K562 (cell line): ENCODE results near the gene MYH11. TPM values are rescaled to one million over a fixed set of nuclear protein-coding genes. Genes with fewer than 3 reads are reported as not detected.
A peak's percentile ranks its signal among the peaks of the same experiment; 100 is the strongest.

Source experiments
- ATAC-seq: fragments of 200-7000 bp; cut with Tn5 transposase; 3 replicates; pipeline ENCODE4 v1.9.1; 2020; ENCODE audit warnings: moderate library complexity
- BruUV-seq: library from RNA; stranded (reverse); fragments of 400-500 nt; replicated peaks from 2 replicates; lab custom pipeline; 2021; lab: Mats Ljungman, UMichigan
- CTCF ChIA-PET: fragments of 300-600 bp; formaldehyde crosslinking; extraction: SDS; loops from one replicate; lab custom pipeline; 2021; ENCODE audit warnings: low intra/inter-chr PET ratio; lab: Yijun Ruan, JAX
- POLR2A ChIA-PET: fragments of 300-600, 350-650 bp; sonication (Branson Sonifier 250); formaldehyde crosslinking; extraction: SDS; loops from one replicate; lab custom pipeline; 2021; ENCODE audit warnings: antibody characterized with exemption, inconsistent platforms; lab: Yijun Ruan, JAX
- DNase-seq, 4 experiments: peaks; one replicate each; pipeline versions ENCODE4 v3.0.0 to v3.0.0-alpha.2; 2011 to 2018; ENCODE audit warnings: low spot score in 3 of 4, mixed read lengths in 3 of 4; ENCODE audit errors: extremely low read depth in 1 of 4
- FAIRE-seq: peaks from 2 replicates; lab custom pipeline; 2011; peaks lifted over from hg19 to GRCh38; lab: Jason Lieb, UNC
- H2AFZ ChIP-seq: 2 replicates; pipeline ENCODE4 v1.6.0; 2011; ENCODE audit warnings: low read depth, low read length, control low read depth, inconsistent platforms
- H3K27ac ChIP-seq: fragments of 200-600 bp; 3 replicates; pipeline ENCODE4 v1.8.0; 2011; ENCODE audit warnings: low read depth, mild to moderate bottlenecking, control low read depth, inconsistent platforms, low read length, moderate library complexity, mixed read lengths; ENCODE audit errors: extremely low read depth
- H3K27me3 ChIP-seq, 2 experiments: fragments of 300-600 bp in 1 of 2; 2 replicates in 1 of 2; 3 replicates in 1 of 2; pipeline versions ENCODE4 v1.6.0 to v1.8.0; 2011; ENCODE audit warnings: inconsistent platforms in 2 of 2, low read length in 2 of 2, mild to moderate bottlenecking in 1 of 2, mixed read lengths in 1 of 2, moderate library complexity in 1 of 2; ENCODE audit not compliant: control insufficient read depth in 2 of 2, insufficient read depth in 2 of 2
- H3K36me3 ChIP-seq: fragments of 300-600 bp; 3 replicates; pipeline ENCODE4 v1.8.0; 2011; ENCODE audit warnings: mild to moderate bottlenecking, low read length, inconsistent platforms; ENCODE audit not compliant: control insufficient read depth, insufficient read depth
- H3K4me1 ChIP-seq, 2 experiments: fragments of 200-600 bp in 1 of 2; replicated peaks in 1 of 2; 2 replicates in 1 of 2; 3 replicates in 1 of 2; pipeline versions ENCODE4 v1.5.1 to v1.8.0; 2011; ENCODE audit warnings: inconsistent platforms in 2 of 2, low read length in 2 of 2, mild to moderate bottlenecking in 1 of 2, mixed read lengths in 1 of 2, moderate library complexity in 1 of 2; ENCODE audit not compliant: control insufficient read depth in 2 of 2, insufficient read depth in 2 of 2
- H3K4me2 ChIP-seq: 2 replicates; pipeline ENCODE4 v1.6.1; 2011; ENCODE audit warnings: low read length, control low read depth, inconsistent platforms, mixed read lengths; ENCODE audit not compliant: insufficient read depth
- H3K4me3 ChIP-seq: fragments of 200-600 bp; sonication (generic), shearing (Covaris generic); 2 replicates; pipeline ENCODE4 v1.5.1; 2016; ENCODE audit warnings: control low read depth, inconsistent platforms
- H3K79me2 ChIP-seq: fragments of 200-600 bp; 3 replicates; pipeline ENCODE4 v1.8.0; 2011; ENCODE audit warnings: low read length, inconsistent platforms; ENCODE audit not compliant: control insufficient read depth, insufficient read depth
- H3K9ac ChIP-seq, 2 experiments: 2 replicates each; pipeline versions ENCODE4 v1.6.0 to v1.6.1; 2011; ENCODE audit warnings: low read depth in 2 of 2, low read length in 2 of 2, control low read depth in 1 of 2, inconsistent platforms in 1 of 2, mild to moderate bottlenecking in 1 of 2, mixed read lengths in 1 of 2; ENCODE audit not compliant: insufficient read depth in 1 of 2
- H3K9me1 ChIP-seq: one replicate; pipeline ENCODE4 v1.6.0; 2011; ENCODE audit warnings: inconsistent platforms, mild to moderate bottlenecking, low read length, moderate library complexity; ENCODE audit not compliant: control insufficient read depth, insufficient read depth
- H3K9me3 ChIP-seq: replicated peaks from 2 replicates; pipeline ENCODE4 v1.5.1; 2011; ENCODE audit warnings: low read depth, low read length, inconsistent platforms; ENCODE audit not compliant: control insufficient read depth, insufficient read depth
- H4K20me1 ChIP-seq: replicated peaks from 2 replicates; pipeline ENCODE4 v1.6.1; 2011; ENCODE audit warnings: low read length, inconsistent platforms, mixed read lengths; ENCODE audit not compliant: control insufficient read depth, insufficient read depth
- EWSR1 ChIP-seq: fragments of 450-650 bp; IDR thresholded peaks from 2 replicates; pipeline ENCODE4 v1.6.1; 2018; ENCODE audit warnings: borderline replicate concordance, mild to moderate bottlenecking, low read depth, moderate library complexity; ENCODE audit not compliant: partially characterized antibody
- FOS ChIP-seq: IDR thresholded peaks from 3 replicates; pipeline ENCODE4 v1.6.1; 2011; ENCODE audit not compliant: insufficient read length; ENCODE audit errors: extremely low read depth
- ILF3 ChIP-seq: fragments of 450-650 bp; IDR thresholded peaks from 2 replicates; pipeline ENCODE4 v1.6.1; 2018; ENCODE audit warnings: antibody characterized with exemption, mild to moderate bottlenecking, moderate library complexity, borderline replicate concordance
- SETDB1 ChIP-seq: IDR thresholded peaks from one replicate; pipeline ENCODE4 v1.6.1; 2012; ENCODE audit warnings: low read length, control low read depth, inconsistent platforms
- WGBS: fragments of 100-300 bp; shearing (Covaris generic); methylation state at CpG from one replicate; pipeline ENCODE4 v1.1.6; 2016; ENCODE audit warnings: low coverage, mixed read lengths; ENCODE audit not compliant: insufficient coverage; ENCODE audit errors: missing lambda C conversion rate; 5-methylcytosine and 5-hydroxymethylcytosine counted together
- in situ Hi-C: fragments of 300-500 bp; cut with MboI; formaldehyde crosslinking; loops from 4 replicates; pipeline ENCODE4 v1.15.0; 2018; ENCODE audit warnings: inconsistent platforms, mixed read lengths
- intact Hi-C: fragments of 100-400 bp; cut with micrococcal nuclease; formaldehyde crosslinking; loops from 2 replicates; pipeline ENCODE4 v1.14.2; 2022
- polyA plus RNA-seq, 8 experiments: library from polyadenylated mRNA; depleted of rRNA in 4 of 8; stranded (reverse) in 5 of 8; unstranded in 3 of 8; fragments of >200 nt; fragmentation: Nextera tagmentation in 2 of 8; fragmentation: Illumina TruSeq in 1 of 8; extraction: Ambion mirVana in 2 of 8; extraction: Trizol in 1 of 8; gene quantifications; 2 replicates each; pipeline versions ENCODE4 v1.2.1 to v1.2.3, GENCODE V29; 2011 to 2014; ENCODE audit warnings: inconsistent platforms in 1 of 8, missing spikeins in 1 of 8
- total RNA-seq, 7 experiments: library from RNA; depleted of rRNA in 6 of 7; stranded (reverse); fragments of >200 nt in 6 of 7; fragmentation: Illumina TruSeq in 2 of 7; extraction: Trizol in 2 of 7; gene quantifications; 2 replicates each; pipeline versions ENCODE4 v1.2.1 to v1.2.3, GENCODE V29; 2011 to 2021; ENCODE audit warnings: low replicate concordance in 1 of 7
- TF ChIP-seq, protein P1 (sequence below), 3 experiments: IDR thresholded peaks in 2 of 3; conservative IDR thresholded peaks in 1 of 3; 2 replicates each; pipeline ENCODE4 v1.5.1; 2011 to 2012; ENCODE audit warnings: low read length in 3 of 3, mild to moderate bottlenecking in 3 of 3, control low read depth in 2 of 3, improper control_type of control experiment in 1 of 3, inconsistent platforms in 1 of 3, low read depth in 1 of 3, mixed read lengths in 1 of 3, moderate library complexity in 1 of 3; ENCODE audit not compliant: insufficient read depth in 2 of 3
- TF ChIP-seq, protein P2 (sequence below): fragments of 250-450 bp; sonication (Bioruptor Pico); IDR thresholded peaks from 2 replicates; pipeline ENCODE4 v1.5.0; 2020; ENCODE audit warnings: mild to moderate bottlenecking

The MYH11 gene
- total and polyA plus RNA-seq, 9 of the 15 experiments (the other 6 are each of a cell fraction or from before 2014, with no cell fraction given): 0.05 to 0.47 (median 0.08) TPM; not detected in 5

DNA sequence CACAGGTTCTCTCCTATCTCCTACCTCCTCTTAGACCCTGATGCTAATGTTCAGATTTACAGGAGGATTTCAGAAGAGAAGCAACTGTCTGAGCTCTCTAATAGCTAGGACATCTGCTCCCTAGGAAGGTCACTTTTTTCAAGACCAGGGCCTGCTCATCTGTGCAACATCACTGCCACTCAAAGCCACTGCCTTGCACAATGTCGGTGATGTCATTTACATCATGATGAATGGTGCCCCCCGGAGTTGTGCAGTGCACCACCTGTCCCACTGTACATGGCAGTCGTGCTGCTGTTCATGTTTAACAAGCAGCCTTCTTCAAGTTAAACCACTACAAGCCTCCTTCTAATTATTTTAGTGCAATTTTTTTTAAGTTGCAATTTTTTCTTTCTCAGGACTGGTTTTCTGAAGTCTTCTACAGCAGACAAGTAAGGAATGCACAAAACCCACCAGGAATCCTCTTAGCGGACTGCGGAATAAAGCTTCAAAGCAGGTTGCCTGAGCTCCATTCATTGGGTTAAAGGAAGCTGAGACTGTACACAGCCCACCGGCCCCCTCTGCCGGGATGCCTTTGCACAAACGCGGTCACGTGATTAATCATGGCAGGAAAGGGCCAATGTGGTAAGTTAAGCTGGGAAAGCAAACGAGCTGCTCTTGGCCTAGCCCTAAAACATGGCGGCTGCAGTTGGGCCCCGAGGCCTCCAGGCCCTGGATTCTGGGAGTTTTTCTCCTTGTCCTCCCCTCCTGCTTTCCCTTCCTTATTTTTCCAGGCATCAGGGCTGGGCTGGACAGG is 74.1 kb downstream of the MYH11 start:
- Histone ChIP-seq H3K4me3 (no peak overlapping the region), H3K36me3 (no peaks in the 10 kb centered on the region), H2AFZ (peak overlapping the region; percentile 61), H3K27me3 (peaks cover 3 to 38% of the 10 kb centered on the region in 2 experiments; a peak in 4 of 5 replicates), H4K20me1 (0 out of 2 replicates have a peak, but pooled peaks cover 4% of the 10 kb centered on the region), H3K9me3 (no peaks in the 10 kb centered on the region), H3K79me2 (no peaks in the 10 kb centered on the region), H3K4me2 (no peak overlapping the region), H3K27ac (no peak overlapping the region), H3K4me1 (peaks cover 0 to 3% of the 10 kb centered on the region in 2 experiments; a peak in 2 of 5 replicates), H3K9me1 (no peaks in the 10 kb centered on the region), H3K9ac (no peak overlapping the region)
- no TSS peak for BruUV-seq
- intact Hi-C loops (no loop called here), in situ Hi-C loops (no loop called here)
- POLR2A ChIA-PET: interaction anchor here (0.7 to 1.3 kb wide), 2 partner anchors 12 to 57 kb away, joined by 3 read pairs; no protein-coding TSS in a partner anchor
- peak; percentile 91 for ATAC-seq
- peak; percentile 59 for FAIRE-seq
- CTCF ChIA-PET: interaction anchor here (0.7 kb wide), 1 partner anchor 411 kb away, joined by 3 read pairs; no protein-coding TSS in a partner anchor
- DNase-seq: peak; percentile 55 to 73 (median 64)
- 15% methylated on average over 13 of the region's 13 CpGs for WGBS
- TF ChIP-seq, protein P1, sequence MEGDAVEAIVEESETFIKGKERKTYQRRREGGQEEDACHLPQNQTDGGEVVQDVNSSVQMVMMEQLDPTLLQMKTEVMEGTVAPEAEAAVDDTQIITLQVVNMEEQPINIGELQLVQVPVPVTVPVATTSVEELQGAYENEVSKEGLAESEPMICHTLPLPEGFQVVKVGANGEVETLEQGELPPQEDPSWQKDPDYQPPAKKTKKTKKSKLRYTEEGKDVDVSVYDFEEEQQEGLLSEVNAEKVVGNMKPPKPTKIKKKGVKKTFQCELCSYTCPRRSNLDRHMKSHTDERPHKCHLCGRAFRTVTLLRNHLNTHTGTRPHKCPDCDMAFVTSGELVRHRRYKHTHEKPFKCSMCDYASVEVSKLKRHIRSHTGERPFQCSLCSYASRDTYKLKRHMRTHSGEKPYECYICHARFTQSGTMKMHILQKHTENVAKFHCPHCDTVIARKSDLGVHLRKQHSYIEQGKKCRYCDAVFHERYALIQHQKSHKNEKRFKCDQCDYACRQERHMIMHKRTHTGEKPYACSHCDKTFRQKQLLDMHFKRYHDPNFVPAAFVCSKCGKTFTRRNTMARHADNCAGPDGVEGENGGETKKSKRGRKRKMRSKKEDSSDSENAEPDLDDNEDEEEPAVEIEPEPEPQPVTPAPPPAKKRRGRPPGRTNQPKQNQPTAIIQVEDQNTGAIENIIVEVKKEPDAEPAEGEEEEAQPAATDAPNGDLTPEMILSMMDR (IDR thresholded peaks at IDR 0.05 in 2 of 3, conservative IDR thresholded peaks at IDR 0.05 in 1 of 3; ENCODE audit: insufficient read depth in 2 of 3, low read depth in 1 of 3, low read length in 3 of 3): peak; percentile 42 to 54 (median 53)
- TF ChIP-seq, protein P2, sequence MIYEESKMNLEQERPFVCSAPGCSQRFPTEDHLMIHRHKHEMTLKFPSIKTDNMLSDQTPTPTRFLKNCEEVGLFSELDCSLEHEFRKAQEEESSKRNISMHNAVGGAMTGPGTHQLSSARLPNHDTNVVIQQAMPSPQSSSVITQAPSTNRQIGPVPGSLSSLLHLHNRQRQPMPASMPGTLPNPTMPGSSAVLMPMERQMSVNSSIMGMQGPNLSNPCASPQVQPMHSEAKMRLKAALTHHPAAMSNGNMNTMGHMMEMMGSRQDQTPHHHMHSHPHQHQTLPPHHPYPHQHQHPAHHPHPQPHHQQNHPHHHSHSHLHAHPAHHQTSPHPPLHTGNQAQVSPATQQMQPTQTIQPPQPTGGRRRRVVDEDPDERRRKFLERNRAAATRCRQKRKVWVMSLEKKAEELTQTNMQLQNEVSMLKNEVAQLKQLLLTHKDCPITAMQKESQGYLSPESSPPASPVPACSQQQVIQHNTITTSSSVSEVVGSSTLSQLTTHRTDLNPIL: no peak
- no peak for TF ChIP-seq FOS
- no peak for TF ChIP-seq ILF3
- no peak for TF ChIP-seq EWSR1
- no peak for TF ChIP-seq SETDB1
